UCSD-AML1 (cell line): Measurements from ENCODE around the gene CC2D2A.

Experiments used
- DNase-seq: peaks from one replicate; lab custom pipeline; 2025; ENCODE audit not compliant: unreplicated experiment; lab: John Stamatoyannopoulos, UW

Gene CC2D2A

GRCh38 chr4:15459706-15460105 lies 10.0 kb upstream of the CC2D2A start:
- no peak for DNase-seq

- no peak for DNase-seq
These were observed 3.1 kb upstream of the CC2D2A start for GRCh38 chr4:15466596-15466995.

GRCh38 chr4:15470128-15470475 lies 420 bp downstream of the CC2D2A start:
- no peak for DNase-seq

GRCh38 chr4:15476396-15476795 lies 6.7 kb downstream of the CC2D2A start:
- DNase-seq: no peak

GRCh38 chr4:15478724-15479088 lies 9.0 kb downstream of the CC2D2A start:
- DNase-seq: no peak

- DNase-seq: peak; percentile 29
These were observed 9.6 kb downstream of the CC2D2A start for GRCh38 chr4:15479089-15479912.

- DNase-seq: no peak
These were observed 10.2 kb downstream of the CC2D2A start for GRCh38 chr4:15479913-15480185.

- DNase-seq: no peak
These were observed 12.5 kb downstream of the CC2D2A start for GRCh38 chr4:15481961-15482745.

GRCh38 chr4:15482842-15483241 lies 13.2 kb downstream of the CC2D2A start:
- DNase-seq: no peak

- no peak for DNase-seq
These were observed 18.5 kb downstream of the CC2D2A start for GRCh38 chr4:15488136-15488535.

GRCh38 chr4:15488658-15489470 lies 19.2 kb downstream of the CC2D2A start:
- no peak for DNase-seq

- no peak for DNase-seq
These were observed 19.9 kb downstream of the CC2D2A start for GRCh38 chr4:15489551-15489950.

- DNase-seq: no peak
These were observed 23.7 kb downstream of the CC2D2A start for GRCh38 chr4:15493411-15493810.

GRCh38 chr4:15495621-15496020 lies 25.9 kb downstream of the CC2D2A start:
- DNase-seq: no peak

GRCh38 chr4:15498356-15498755 lies 28.7 kb downstream of the CC2D2A start:
- DNase-seq: no peak

- DNase-seq: no peak
These were observed 31.0 kb downstream of the CC2D2A start for GRCh38 chr4:15500701-15501100.

GRCh38 chr4:15501941-15502340 lies 32.3 kb downstream of the CC2D2A start:
- no peak for DNase-seq

GRCh38 chr4:15502384-15502783 lies 32.7 kb downstream of the CC2D2A start:
- no peak for DNase-seq

GRCh38 chr4:15504041-15504440 lies 34.4 kb downstream of the CC2D2A start:
- no peak for DNase-seq

- DNase-seq: no peak
These were observed 36.8 kb downstream of the CC2D2A start for GRCh38 chr4:15506464-15506863.

GRCh38 chr4:15507679-15508078 lies 38.0 kb downstream of the CC2D2A start:
- no peak for DNase-seq

GRCh38 chr4:15510961-15511360 lies 41.3 kb downstream of the CC2D2A start:
- no peak for DNase-seq
